Ovary (tissue), 3 donors: ENCODE measurements around the gene GRAMD4.

Source experiments
- CTCF ChIP-seq, 3 donors: fragments of 450-650 bp in 2 of 3; fragments of 200-600 bp in 1 of 3; IDR thresholded peaks; one replicate each; pipeline versions ENCODE4 v1.5.1 to v1.8.0; 2016 to 2022; ENCODE audit warnings: antibody characterized with exemption in 3 of 3, mild to moderate bottlenecking in 1 of 3
- POLR2A ChIP-seq: fragments of 450-650 bp; IDR thresholded peaks from one replicate; pipeline ENCODE4 v1.6.1; 2017; ENCODE audit warnings: antibody characterized with exemption, mild to moderate bottlenecking, moderate library complexity
- donor health status: DM: no; HTN: no; CAD: no.

- TF ChIP-seq CTCF (IDR thresholded peaks at IDR 0.05) (no peak), POLR2A (no peak)
These were observed 81.1 kb downstream of the GRAMD4 start for GRCh38 chr22:46701262-46701661.
